SJSA1 (cell line): ENCODE measurements around the gene COL26A1. TPM values are rescaled to one million over a fixed set of nuclear protein-coding genes. Genes with fewer than 3 reads are reported as not detected.
"Not testable (repeated sequence)": the region's sequence is repeated elsewhere in the genome, so short reads cannot be mapped to it uniquely, and the experiment has no call there.

Source experiments
- DNase-seq, 2 experiments: peaks; one replicate each; pipeline ENCODE4 v3.0.0-alpha.2; 2015 to 2020; ENCODE audit warnings: low spot score in 2 of 2, low read depth in 1 of 2
- H3K27ac ChIP-seq: fragments of 250-450 bp; sonication (Bioruptor Pico); 2 replicates; pipeline ENCODE4 v1.5.1; 2020; ENCODE audit warnings: mild to moderate bottlenecking, moderate library complexity
- H3K27me3 ChIP-seq: fragments of 250-450 bp; sonication (Bioruptor Pico); replicated peaks from 2 replicates; pipeline ENCODE4 v1.5.1; 2020; ENCODE audit warnings: mild to moderate bottlenecking, moderate library complexity
- H3K36me3 ChIP-seq: fragments of 250-450 bp; sonication (Bioruptor Pico); 2 replicates; pipeline ENCODE4 v1.5.1; 2020; ENCODE audit warnings: mild to moderate bottlenecking
- H3K4me1 ChIP-seq: fragments of 250-450 bp; sonication (Bioruptor Pico); replicated peaks from 2 replicates; pipeline ENCODE4 v1.6.1; 2021; ENCODE audit warnings: mild to moderate bottlenecking
- H3K4me3 ChIP-seq: fragments of 250-450 bp; sonication (Bioruptor Pico); 2 replicates; pipeline ENCODE4 v1.5.1; 2020; ENCODE audit warnings: mild to moderate bottlenecking
- H3K9me3 ChIP-seq: fragments of 250-450 bp; sonication (Bioruptor Pico); replicated peaks from 2 replicates; pipeline ENCODE4 v1.5.1; 2020; ENCODE audit warnings: mild to moderate bottlenecking
- total RNA-seq: library from RNA; depleted of rRNA; stranded (reverse); fragments of >200 nt; shearing (Covaris generic); gene quantifications from 2 replicates; pipeline ENCODE4 v1.2.3, GENCODE V29; 2014

COL26A1 gene
- total RNA-seq, 1 experiment from 2014 or later = not detected

GRCh38 chr7:101488826-101489572 lies 126.3 kb downstream of the COL26A1 start:
- DNase-seq = no peak
- Histone ChIP-seq H3K4me1 (no peaks in the 10 kb centered on the region), H3K4me3 (no peak overlapping the region), H3K27me3 (peaks cover 16% of the 10 kb centered on the region), H3K9me3 (no peaks in the 10 kb centered on the region), H3K36me3 (no peaks in the 10 kb centered on the region), H3K27ac (no peak overlapping the region)

GRCh38 chr7:101490439-101490838 lies 127.8 kb downstream of the COL26A1 start:
- not testable (repeated sequence) for H3K4me1 ChIP-seq, H3K9me3 ChIP-seq, H3K27ac ChIP-seq, DNase-seq, H3K4me3 ChIP-seq, H3K36me3 ChIP-seq
- peaks cover 16% of the 10 kb centered on the region for H3K27me3 ChIP-seq

- H3K36me3 ChIP-seq, DNase-seq, H3K27ac ChIP-seq, H3K9me3 ChIP-seq, H3K4me1 ChIP-seq, H3K4me3 ChIP-seq: not testable (repeated sequence)
- peaks cover 14% of the 10 kb centered on the region for H3K27me3 ChIP-seq
These were observed 128.8 kb downstream of the COL26A1 start for GRCh38 chr7:101491442-101491841.

- H3K9me3 ChIP-seq = no peaks in the 10 kb centered on the region
- DNase-seq = no peak
- no peaks in the 10 kb centered on the region for H3K36me3 ChIP-seq
- no peak overlapping the region for H3K4me3 ChIP-seq
- no peak overlapping the region for H3K27ac ChIP-seq
- no peaks in the 10 kb centered on the region for H3K4me1 ChIP-seq
- no peaks in the 10 kb centered on the region for H3K27me3 ChIP-seq
These were observed 132.1 kb downstream of the COL26A1 start for GRCh38 chr7:101494602-101495329.

GRCh38 chr7:101496017-101496416 lies 133.3 kb downstream of the COL26A1 start:
- Histone ChIP-seq H3K9me3 (no peaks in the 10 kb centered on the region), H3K4me3 (no peak overlapping the region), H3K27me3 (no peaks in the 10 kb centered on the region), H3K27ac (no peak overlapping the region), H3K36me3 (no peaks in the 10 kb centered on the region), H3K4me1 (no peaks in the 10 kb centered on the region)
- no peak for DNase-seq

GRCh38 chr7:101501351-101501750 lies 138.7 kb downstream of the COL26A1 start:
- no peak overlapping the region for H3K27ac ChIP-seq
- no peaks in the 10 kb centered on the region for H3K4me1 ChIP-seq
- DNase-seq = no peak
- H3K36me3 ChIP-seq = no peaks in the 10 kb centered on the region
- no peaks in the 10 kb centered on the region for H3K9me3 ChIP-seq
- H3K27me3 ChIP-seq = no peaks in the 10 kb centered on the region; the same call in 1 of the 2 replicates
- H3K4me3 ChIP-seq = no peak overlapping the region

- H3K4me3 ChIP-seq = no peak overlapping the region
- no peaks in the 10 kb centered on the region for H3K36me3 ChIP-seq
- no peaks in the 10 kb centered on the region for H3K4me1 ChIP-seq
- H3K27me3 ChIP-seq = no peaks in the 10 kb centered on the region; the same call in none of the 2 replicates
- no peak for DNase-seq
- H3K9me3 ChIP-seq = no peaks in the 10 kb centered on the region
- H3K27ac ChIP-seq = no peak overlapping the region
These were observed 139.9 kb downstream of the COL26A1 start for GRCh38 chr7:101502466-101503098.

- H3K4me1 ChIP-seq, DNase-seq, H3K27ac ChIP-seq, H3K27me3 ChIP-seq, H3K9me3 ChIP-seq, H3K36me3 ChIP-seq, H3K4me3 ChIP-seq: not testable (repeated sequence)
These were observed 142.8 kb downstream of the COL26A1 start for GRCh38 chr7:101505510-101505909.

- no peak overlapping the region for H3K27ac ChIP-seq
- no peaks in the 10 kb centered on the region for H3K36me3 ChIP-seq
- DNase-seq = no peak
- no peaks in the 10 kb centered on the region; the same call in none of the 2 replicates for H3K27me3 ChIP-seq
- no peak overlapping the region for H3K4me3 ChIP-seq
- no peaks in the 10 kb centered on the region for H3K4me1 ChIP-seq
- no peaks in the 10 kb centered on the region for H3K9me3 ChIP-seq
These were observed 143.9 kb downstream of the COL26A1 start for GRCh38 chr7:101506531-101506930.

- no peaks in the 10 kb centered on the region for H3K9me3 ChIP-seq
- H3K36me3 ChIP-seq = no peaks in the 10 kb centered on the region
- H3K4me3 ChIP-seq = no peak overlapping the region
- no peaks in the 10 kb centered on the region for H3K4me1 ChIP-seq
- H3K27me3 ChIP-seq = peaks cover 4% of the 10 kb centered on the region
- DNase-seq = no peak
- H3K27ac ChIP-seq = no peak overlapping the region
These were observed 144.7 kb downstream of the COL26A1 start for GRCh38 chr7:101507327-101507726.

- Histone ChIP-seq H3K4me3 (no peak overlapping the region), H3K27me3 (peaks cover 7% of the 10 kb centered on the region), H3K27ac (no peak overlapping the region), H3K4me1 (no peaks in the 10 kb centered on the region), H3K9me3 (no peaks in the 10 kb centered on the region), H3K36me3 (no peaks in the 10 kb centered on the region)
- DNase-seq = peak in 1 of 2 experiments; percentile 29
These were observed 145.1 kb downstream of the COL26A1 start for GRCh38 chr7:101507791-101508252.

- no peak overlapping the region for H3K4me3 ChIP-seq
- no peaks in the 10 kb centered on the region for H3K4me1 ChIP-seq
- no peak for DNase-seq
- peaks cover 16% of the 10 kb centered on the region for H3K27me3 ChIP-seq
- no peak overlapping the region for H3K27ac ChIP-seq
- H3K36me3 ChIP-seq = no peaks in the 10 kb centered on the region
- no peaks in the 10 kb centered on the region for H3K9me3 ChIP-seq
These were observed 147.6 kb downstream of the COL26A1 start for GRCh38 chr7:101510297-101510696.

- H3K27me3 ChIP-seq = peaks cover 16% of the 10 kb centered on the region
- DNase-seq = no peak
These were observed 149.3 kb downstream of the COL26A1 start for GRCh38 chr7:101511965-101512364.

GRCh38 chr7:101516851-101517250 lies 154.2 kb downstream of the COL26A1 start:
- DNase-seq = no peak
- no peaks in the 10 kb centered on the region for H3K36me3 ChIP-seq
- no peaks in the 10 kb centered on the region for H3K9me3 ChIP-seq
- no peak overlapping the region for H3K27ac ChIP-seq
- H3K4me3 ChIP-seq = no peak overlapping the region
- H3K4me1 ChIP-seq = peaks cover 5% of the 10 kb centered on the region; the same call in 1 of the 2 replicates
- peaks cover 22% of the 10 kb centered on the region for H3K27me3 ChIP-seq

More at GRCh38 chr7:101511965-101512364, 149.3 kb downstream of the COL26A1 start:
- Histone ChIP-seq H3K36me3 (no peaks in the 10 kb centered on the region), H3K27ac (no peak overlapping the region), H3K4me3 (no peak overlapping the region), H3K9me3 (no peaks in the 10 kb centered on the region), H3K4me1 (no peaks in the 10 kb centered on the region)
